PC-9 (cell line): Measurements from ENCODE around the gene FDX2.

Experiments
- EZH2 ChIP-seq: fragments of 200-600 bp; sonication (generic); IDR thresholded peaks from 2 replicates; pipeline ENCODE4 v1.8.0; 2017; ENCODE audit warnings: antibody characterized with exemption, low read depth
- TF ChIP-seq, protein P1 (sequence below): fragments of 200-600 bp; sonication (generic); conservative IDR thresholded peaks from 2 replicates; pipeline ENCODE4 v1.6.1; 2017; ENCODE audit warnings: mixed run types, antibody characterized with exemption, mild to moderate bottlenecking, moderate library complexity

- TF ChIP-seq, protein P1, sequence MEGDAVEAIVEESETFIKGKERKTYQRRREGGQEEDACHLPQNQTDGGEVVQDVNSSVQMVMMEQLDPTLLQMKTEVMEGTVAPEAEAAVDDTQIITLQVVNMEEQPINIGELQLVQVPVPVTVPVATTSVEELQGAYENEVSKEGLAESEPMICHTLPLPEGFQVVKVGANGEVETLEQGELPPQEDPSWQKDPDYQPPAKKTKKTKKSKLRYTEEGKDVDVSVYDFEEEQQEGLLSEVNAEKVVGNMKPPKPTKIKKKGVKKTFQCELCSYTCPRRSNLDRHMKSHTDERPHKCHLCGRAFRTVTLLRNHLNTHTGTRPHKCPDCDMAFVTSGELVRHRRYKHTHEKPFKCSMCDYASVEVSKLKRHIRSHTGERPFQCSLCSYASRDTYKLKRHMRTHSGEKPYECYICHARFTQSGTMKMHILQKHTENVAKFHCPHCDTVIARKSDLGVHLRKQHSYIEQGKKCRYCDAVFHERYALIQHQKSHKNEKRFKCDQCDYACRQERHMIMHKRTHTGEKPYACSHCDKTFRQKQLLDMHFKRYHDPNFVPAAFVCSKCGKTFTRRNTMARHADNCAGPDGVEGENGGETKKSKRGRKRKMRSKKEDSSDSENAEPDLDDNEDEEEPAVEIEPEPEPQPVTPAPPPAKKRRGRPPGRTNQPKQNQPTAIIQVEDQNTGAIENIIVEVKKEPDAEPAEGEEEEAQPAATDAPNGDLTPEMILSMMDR = no peak
- no peak for TF ChIP-seq EZH2
Measured at GRCh38 chr19:10318807-10319682, 3.2 kb upstream of the FDX2 start.
